ENCODE measurements around the gene PKNOX2. TPM values are rescaled to one million over a fixed set of nuclear protein-coding genes. Genes with fewer than 3 reads are reported as not detected.

Gene PKNOX2
- total and polyA plus RNA-seq, 2 of the 8 experiments (the other 6 are each of a cell fraction or from before 2014, with no cell fraction given): 2.0 TPM

GRCh38 chr11:125170001-125170509, 5.5 kb downstream of the PKNOX2 start:
- Histone ChIP-seq H3K9me3 (ENCODE audit: insufficient read depth in 2 of 2, low read depth in 1 of 2, low read length in 1 of 2) (no peaks in the 10 kb centered on the region), H3K79me2 (ENCODE audit: control insufficient read depth in 1 of 2, insufficient read depth in 2 of 2, low read length in 2 of 2) (no peaks in the 10 kb centered on the region), H3K14ac (ENCODE audit: insufficient read length) (no peak overlapping the region), H2AFZ (ENCODE audit: low read length) (peak overlapping the region; percentile 4; the same call in 1 of the 2 replicates), H2BK15ac (ENCODE audit: low read length) (peak overlapping the region; percentile 65; the same call in 1 of the 2 replicates), H2BK12ac (ENCODE audit: low read depth, low read length) (peak overlapping the region; percentile 40; the same call in 1 of the 2 replicates), H2BK120ac (replicated peaks; ENCODE audit: low read depth, low read length) (no peak overlapping the region), H3K56ac (replicated peaks; ENCODE audit: insufficient read length, low read depth, low read length) (no peak overlapping the region), H3K18ac (ENCODE audit: extremely low read depth, low read length) (peak overlapping the region; percentile 88; the same call in 1 of the 2 replicates), H3K9ac (replicated peaks in 1 of 4; ENCODE audit: extremely low read depth in 1 of 4, low read depth in 3 of 4, low read length in 3 of 4) (no peak overlapping the region), H3K4me1 (replicated peaks in 1 of 4; ENCODE audit: control insufficient read depth in 3 of 4, insufficient read depth in 4 of 4, low read length in 3 of 4) (peaks cover 19 to 50% (median 32%) of the 10 kb centered on the region in 4 experiments), H3K4me2 (ENCODE audit: insufficient read depth in 1 of 2, low read depth in 2 of 2, low read length in 2 of 2) (peak overlapping the region; percentile 37 to 43; a peak in 3 of 4 replicates), H3K23ac (ENCODE audit: insufficient read length) (no peak overlapping the region), H3K27me3 (replicated peaks in 1 of 4; ENCODE audit: control insufficient read depth in 3 of 4, extremely low read depth in 1 of 4, insufficient read depth in 3 of 4, low read length in 3 of 4) (peaks cover 14 to 47% (median 41%) of the 10 kb centered on the region in 4 experiments), H2AK5ac (ENCODE audit: low read depth, low read length) (no peak overlapping the region; the same call in 1 of the 2 replicates), H4K5ac (ENCODE audit: insufficient read length, low read depth, low read length) (no peak overlapping the region), H4K8ac (ENCODE audit: extremely low read depth, insufficient read depth, low read length) (no peak overlapping the region; the same call in 1 of the 2 replicates), H2BK5ac (ENCODE audit: low read depth, low read length) (peak overlapping the region; percentile 74; the same call in 1 of the 2 replicates), H3K4ac (replicated peaks; ENCODE audit: insufficient read length, low read depth, low read length) (no peak overlapping the region), H3K79me1 (ENCODE audit: low read depth, low read length) (no peaks in the 10 kb centered on the region), H3K23me2 (ENCODE audit: low read depth, low read length) (peaks cover 19% of the 10 kb centered on the region), H2BK20ac (ENCODE audit: low read length) (no peak overlapping the region), H3K27ac (ENCODE audit: low read depth, low read length) (no peak overlapping the region), H3K36me3 (ENCODE audit: control insufficient read depth in 2 of 4, insufficient read depth in 4 of 4, low read length in 3 of 4) (no peaks in the 10 kb centered on the region), H4K91ac (replicated peaks; ENCODE audit: insufficient read length, low read length) (no peak overlapping the region), H4K20me1 (replicated peaks in 1 of 2; ENCODE audit: control insufficient read depth in 1 of 2, insufficient read depth in 2 of 2, low read length in 2 of 2) (no peaks in the 10 kb centered on the region), H3K4me3 (ENCODE audit: extremely low read depth in 1 of 4, insufficient read depth in 2 of 4, low read depth in 3 of 4, low read length in 4 of 4) (peak overlapping the region in 1 of 4 experiments; percentile 7; a peak in 1 of 8 replicates)
- CTCF ChIA-PET (ENCODE audit: partially characterized antibody): interaction anchor here (0.7 to 13.4 kb wide), 12 partner anchors 9 to 253 kb away, joined by 3 to 123 read pairs (median 5); no protein-coding TSS in a partner anchor
- WGBS, 2 experiments (ENCODE audit: extremely low coverage in 1 of 2, insufficient coverage in 1 of 2, insufficient read length in 1 of 2, insufficient replicate concordance in 2 of 2, low coverage in 1 of 2, low lambda C conversion rate in 2 of 2, missing lambda C conversion rate in 1 of 2): 59% methylated on average over 9 of the region's 9 CpGs; no CpG with 5 or more reads in 1 of the 2 experiments
- POLR2A ChIA-PET (ENCODE audit: partially characterized antibody): interaction anchor here (0.6 to 2.7 kb wide), 3 partner anchors 15 to 93 kb away, joined by 3 to 11 read pairs (median 3); no protein-coding TSS in a partner anchor
- FAIRE-seq (no peak), DNase-seq (ENCODE audit: low read depth in 1 of 2, low spot score in 2 of 2) (no peak)
- TF ChIP-seq SRF (IDR thresholded peaks at IDR 0.05; ENCODE audit: low read depth, low read length) (no peak), POU5F1 (IDR thresholded peaks at IDR 0.05; ENCODE audit: low read depth, low read length) (no peak), ASH2L (IDR thresholded peaks at IDR 0.05; ENCODE audit: low read length) (peak; percentile 57), SP2 (IDR thresholded peaks at IDR 0.05; ENCODE audit: low read length) (no peak), YY1 (IDR thresholded peaks at IDR 0.05; ENCODE audit: low read depth, low read length) (0 out of 2 replicates have a peak, but pooled peaks have one; percentile 28)

All from H1 (cell line).